Karpas-422 (cell line): ENCODE measurements around the gene LEF1. TPM values are rescaled to one million over a fixed set of nuclear protein-coding genes. Genes with fewer than 3 reads are reported as not detected.

ENCODE experiments used
- DNase-seq: peaks from one replicate; pipeline ENCODE4 v3.0.0-alpha.2; 2015
- H2AFZ ChIP-seq: fragments of 200-600 bp; sonication (generic); 2 replicates; pipeline ENCODE4 v1.6.1; 2014; ENCODE audit warnings: antibody characterized with exemption, low read length, mixed read lengths
- H3K27ac ChIP-seq: fragments of 200-600 bp; sonication (generic); 2 replicates; pipeline ENCODE4 v1.5.1; 2014; ENCODE audit warnings: mild to moderate bottlenecking, low read length, moderate library complexity
- H3K27me3 ChIP-seq: fragments of 200-600 bp; sonication (generic); 2 replicates; pipeline ENCODE4 v1.6.1; 2014; ENCODE audit warnings: low read length, mixed read lengths
- H3K36me3 ChIP-seq: fragments of 200-600 bp; sonication (generic); 2 replicates; pipeline ENCODE4 v1.6.1; 2014; ENCODE audit warnings: low read length, mixed read lengths; ENCODE audit not compliant: insufficient read depth
- H3K4me1 ChIP-seq: fragments of 200-600 bp; sonication (generic); 2 replicates; pipeline ENCODE4 v1.6.1; 2014; ENCODE audit warnings: mild to moderate bottlenecking, low read length, mixed read lengths
- H3K4me2 ChIP-seq: fragments of 200-600 bp; sonication (generic); 2 replicates; pipeline ENCODE4 v1.6.1; 2014; ENCODE audit warnings: low read length, low read depth, mild to moderate bottlenecking; ENCODE audit not compliant: poor library complexity, severe bottlenecking
- H3K4me3 ChIP-seq: fragments of 200-600 bp; sonication (generic); 2 replicates; pipeline ENCODE4 v1.5.1; 2014; ENCODE audit warnings: mild to moderate bottlenecking, antibody characterized with exemption, low read length, mixed read lengths
- H3K79me2 ChIP-seq: fragments of 200-600 bp; sonication (generic); 2 replicates; pipeline ENCODE4 v1.6.1; 2014; ENCODE audit warnings: mild to moderate bottlenecking, low read length, mixed read lengths
- H3K9ac ChIP-seq: fragments of 200-600 bp; sonication (generic); 2 replicates; pipeline ENCODE4 v1.6.0; 2014; ENCODE audit warnings: low read length
- H3K9me2 ChIP-seq: fragments of 200-600 bp; sonication (generic), shearing (Covaris generic); replicated peaks from 2 replicates; pipeline ENCODE4 v1.6.0; 2014; ENCODE audit warnings: mild to moderate bottlenecking, low read length, moderate library complexity; ENCODE audit not compliant: insufficient read depth
- H3K9me3 ChIP-seq: fragments of 300-700, 200-600 bp; sonication (generic); 2 replicates; pipeline ENCODE4 v1.6.1; 2014; ENCODE audit warnings: low read length, mixed read lengths
- H4K20me1 ChIP-seq: fragments of 200-600 bp; sonication (generic); 2 replicates; pipeline ENCODE4 v1.6.1; 2014; ENCODE audit warnings: mild to moderate bottlenecking, antibody characterized with exemption, low read length, low read depth; ENCODE audit not compliant: insufficient read depth
- total RNA-seq: library from RNA; depleted of rRNA; stranded (reverse); fragments of >200 nt; shearing (Covaris generic); gene quantifications from 2 replicates; pipeline ENCODE4 v1.2.3, GENCODE V29; 2014; ENCODE audit warnings: low replicate concordance; rRNA removed

The LEF1 gene
- not detected in 2 replicates for total RNA-seq

GRCh38 chr4:108168671-108169523 lies at the start of gene LEF1:
Gene LEF1, minus strand, starts transcription at chr4:108168932. Its CDS starts 1,165 bp downstream, at chr4:108167767.
- no peak within 1 kb of the TSS for H3K27ac ChIP-seq
- H3K4me2 ChIP-seq = no peak within 1 kb of the TSS
- no peaks in the 10 kb centered on the region for H3K79me2 ChIP-seq
- no peaks in the 10 kb centered on the region for H3K9me2 ChIP-seq
- no peak within 1 kb of the TSS for H2AFZ ChIP-seq
- DNase-seq = no peak
- H3K9me3 ChIP-seq = no peaks in the 10 kb centered on the region
- no peaks in the 10 kb centered on the region for H3K4me1 ChIP-seq
- no peaks in the 10 kb centered on the region for H4K20me1 ChIP-seq
- H3K27me3 ChIP-seq = no peaks in the 10 kb centered on the region
- no peak within 1 kb of the TSS for H3K9ac ChIP-seq
- H3K4me3 ChIP-seq = no peak within 1 kb of the TSS
- H3K36me3 ChIP-seq = no peaks in the 10 kb centered on the region

GRCh38 chr4:108216510-108216909 lies 47.8 kb upstream of the LEF1 start:
- Histone ChIP-seq H3K27me3 (no peaks in the 10 kb centered on the region), H3K4me1 (no peaks in the 10 kb centered on the region), H3K4me2 (no peak overlapping the region), H3K36me3 (no peaks in the 10 kb centered on the region), H3K4me3 (no peak overlapping the region), H3K27ac (no peak overlapping the region), H4K20me1 (no peaks in the 10 kb centered on the region), H3K79me2 (no peaks in the 10 kb centered on the region), H3K9me3 (no peaks in the 10 kb centered on the region), H3K9me2 (no peaks in the 10 kb centered on the region), H3K9ac (no peak overlapping the region), H2AFZ (no peak overlapping the region)
- no peak for DNase-seq

GRCh38 chr4:108215055-108215454 lies 46.3 kb upstream of the LEF1 start:
- Histone ChIP-seq H3K9me2 (no peaks in the 10 kb centered on the region), H3K36me3 (no peaks in the 10 kb centered on the region)

GRCh38 chr4:108213723-108214122 lies 45.0 kb upstream of the LEF1 start:
- H3K27me3 ChIP-seq = no peaks in the 10 kb centered on the region
- no peaks in the 10 kb centered on the region for H4K20me1 ChIP-seq
- H3K36me3 ChIP-seq = no peaks in the 10 kb centered on the region
- no peak overlapping the region for H3K4me3 ChIP-seq
- no peaks in the 10 kb centered on the region for H3K9me3 ChIP-seq
- H3K9ac ChIP-seq = no peak overlapping the region
- no peak overlapping the region for H2AFZ ChIP-seq
- H3K4me2 ChIP-seq = no peak overlapping the region
- H3K27ac ChIP-seq = no peak overlapping the region
- no peaks in the 10 kb centered on the region for H3K79me2 ChIP-seq
- H3K9me2 ChIP-seq = no peaks in the 10 kb centered on the region
- no peaks in the 10 kb centered on the region for H3K4me1 ChIP-seq
- DNase-seq = no peak

More at GRCh38 chr4:108215055-108215454, 46.3 kb upstream of the LEF1 start:
- Histone ChIP-seq H3K27me3 (no peaks in the 10 kb centered on the region), H4K20me1 (no peaks in the 10 kb centered on the region), H3K4me1 (no peaks in the 10 kb centered on the region), H3K27ac (no peak overlapping the region), H3K4me3 (no peak overlapping the region), H3K4me2 (no peak overlapping the region), H2AFZ (no peak overlapping the region), H3K79me2 (no peaks in the 10 kb centered on the region), H3K9me3 (no peaks in the 10 kb centered on the region), H3K9ac (no peak overlapping the region)
- no peak for DNase-seq

GRCh38 chr4:108213308-108213707 lies 44.6 kb upstream of the LEF1 start:
- no peak overlapping the region for H2AFZ ChIP-seq
- H3K9ac ChIP-seq = no peak overlapping the region
- H3K4me1 ChIP-seq = no peaks in the 10 kb centered on the region
- H3K4me2 ChIP-seq = no peak overlapping the region
- H3K36me3 ChIP-seq = no peaks in the 10 kb centered on the region
- H3K9me3 ChIP-seq = no peaks in the 10 kb centered on the region
- H3K27me3 ChIP-seq = no peaks in the 10 kb centered on the region
- DNase-seq = no peak
- H3K4me3 ChIP-seq = no peak overlapping the region
- H3K9me2 ChIP-seq = no peaks in the 10 kb centered on the region
- H4K20me1 ChIP-seq = no peaks in the 10 kb centered on the region
- H3K79me2 ChIP-seq = no peaks in the 10 kb centered on the region
- no peak overlapping the region for H3K27ac ChIP-seq

- H3K9ac ChIP-seq = no peak overlapping the region
- DNase-seq = no peak
Measured at GRCh38 chr4:108210989-108211835, 42.5 kb upstream of the LEF1 start.

GRCh38 chr4:108209489-108209888 lies 40.8 kb upstream of the LEF1 start:
- Histone ChIP-seq H3K4me1 (no peaks in the 10 kb centered on the region), H3K9ac (no peak overlapping the region), H3K27me3 (no peaks in the 10 kb centered on the region), H2AFZ (no peak overlapping the region), H3K9me3 (no peaks in the 10 kb centered on the region), H3K9me2 (no peaks in the 10 kb centered on the region), H3K79me2 (no peaks in the 10 kb centered on the region), H3K36me3 (no peaks in the 10 kb centered on the region), H3K27ac (no peak overlapping the region), H3K4me3 (no peak overlapping the region), H3K4me2 (no peak overlapping the region), H4K20me1 (no peaks in the 10 kb centered on the region)
- DNase-seq = no peak

More at GRCh38 chr4:108210989-108211835, 42.5 kb upstream of the LEF1 start:
- H3K36me3 ChIP-seq = no peaks in the 10 kb centered on the region
- no peaks in the 10 kb centered on the region for H3K27me3 ChIP-seq
- no peak overlapping the region for H3K27ac ChIP-seq
- H3K4me3 ChIP-seq = no peak overlapping the region
- H3K79me2 ChIP-seq = no peaks in the 10 kb centered on the region
- H3K9me3 ChIP-seq = no peaks in the 10 kb centered on the region
- H4K20me1 ChIP-seq = no peaks in the 10 kb centered on the region
- H3K4me2 ChIP-seq = no peak overlapping the region
- H3K4me1 ChIP-seq = no peaks in the 10 kb centered on the region
- H2AFZ ChIP-seq = no peak overlapping the region
- no peaks in the 10 kb centered on the region for H3K9me2 ChIP-seq

GRCh38 chr4:108205859-108206258 lies 37.1 kb upstream of the LEF1 start:
- Histone ChIP-seq H3K79me2 (no peaks in the 10 kb centered on the region), H3K4me3 (no peak overlapping the region), H3K9me2 (no peaks in the 10 kb centered on the region), H3K36me3 (no peaks in the 10 kb centered on the region), H3K27me3 (no peaks in the 10 kb centered on the region), H2AFZ (no peak overlapping the region), H3K4me1 (no peaks in the 10 kb centered on the region), H3K27ac (no peak overlapping the region), H4K20me1 (no peaks in the 10 kb centered on the region), H3K9me3 (no peaks in the 10 kb centered on the region), H3K4me2 (no peak overlapping the region), H3K9ac (no peak overlapping the region)
- no peak for DNase-seq
